Stomach smooth muscle (tissue), 2 donors: Measurements from ENCODE around the gene ATXN2.

Experiments used
- H3K27ac ChIP-seq: one replicate; pipeline ENCODE4 v1.7.0; 2013; ENCODE audit warnings: mild to moderate bottlenecking, low read length, inconsistent platforms
- H3K27me3 ChIP-seq, 2 donors: one replicate each; pipeline ENCODE4 v1.7.0; 2013; ENCODE audit warnings: low read length in 2 of 2; ENCODE audit not compliant: insufficient read depth in 2 of 2, control insufficient read depth in 1 of 2
- H3K36me3 ChIP-seq, 2 donors: one replicate each; pipeline ENCODE4 v1.7.0; 2013; ENCODE audit warnings: low read length in 2 of 2; ENCODE audit not compliant: control insufficient read depth in 2 of 2, insufficient read depth in 2 of 2
- H3K4me1 ChIP-seq: one replicate; pipeline ENCODE4 v1.7.0; 2013; ENCODE audit warnings: low read length; ENCODE audit not compliant: control insufficient read depth, insufficient read depth
- H3K4me3 ChIP-seq, 2 donors: one replicate each; pipeline ENCODE4 v1.7.0; 2013; ENCODE audit warnings: low read length in 2 of 2
- H3K9ac ChIP-seq, 2 donors: one replicate each; pipeline ENCODE4 v1.7.0; 2013; ENCODE audit warnings: low read length in 2 of 2, mild to moderate bottlenecking in 1 of 2
- H3K9me3 ChIP-seq, 2 donors: one replicate each; pipeline ENCODE4 v1.7.0; 2013; ENCODE audit warnings: low read length in 2 of 2; ENCODE audit not compliant: control insufficient read depth in 2 of 2
- donor health status: healthy.
- donor health status: Pancreatic carcinoma.

ATXN2 gene

DNA sequence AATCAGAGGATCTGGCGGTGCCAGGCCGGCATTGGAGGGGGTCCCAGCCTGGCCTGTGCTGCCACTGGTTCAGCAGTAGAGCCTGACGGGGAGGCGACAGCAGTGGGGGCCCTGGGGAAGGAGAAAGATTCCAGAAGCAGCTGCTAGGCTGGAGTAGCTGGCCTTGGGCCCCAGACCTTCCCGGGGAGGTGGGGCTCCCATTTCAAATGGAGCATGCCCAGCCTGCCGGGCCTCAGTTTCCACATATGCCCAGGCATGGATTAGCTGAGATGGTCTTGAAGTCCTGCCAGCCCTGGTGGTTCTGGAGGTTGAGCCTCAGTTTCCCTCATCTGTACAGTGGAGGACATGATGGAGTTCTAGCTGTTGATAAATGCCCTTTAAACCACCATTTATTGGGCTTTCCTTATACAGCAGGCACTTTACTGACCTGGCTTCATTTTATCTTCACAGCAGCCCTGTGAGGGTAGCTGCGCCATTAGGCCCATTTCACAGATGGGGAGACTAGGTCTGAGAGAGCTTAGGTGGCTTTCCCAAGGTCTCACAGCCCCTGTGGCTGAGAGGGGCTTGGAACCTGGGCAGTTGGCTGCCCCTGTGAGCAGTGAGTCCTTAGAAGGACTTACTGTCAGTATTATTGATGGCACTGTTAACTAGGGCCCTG is 171.6 kb downstream of the ATXN2 start:
- H3K27ac ChIP-seq: no peak overlapping the region
- H3K36me3 ChIP-seq: peaks cover 0 to 2% of the 10 kb centered on the region in 2 donors
- no peaks in the 10 kb centered on the region for H3K27me3 ChIP-seq

DNA sequence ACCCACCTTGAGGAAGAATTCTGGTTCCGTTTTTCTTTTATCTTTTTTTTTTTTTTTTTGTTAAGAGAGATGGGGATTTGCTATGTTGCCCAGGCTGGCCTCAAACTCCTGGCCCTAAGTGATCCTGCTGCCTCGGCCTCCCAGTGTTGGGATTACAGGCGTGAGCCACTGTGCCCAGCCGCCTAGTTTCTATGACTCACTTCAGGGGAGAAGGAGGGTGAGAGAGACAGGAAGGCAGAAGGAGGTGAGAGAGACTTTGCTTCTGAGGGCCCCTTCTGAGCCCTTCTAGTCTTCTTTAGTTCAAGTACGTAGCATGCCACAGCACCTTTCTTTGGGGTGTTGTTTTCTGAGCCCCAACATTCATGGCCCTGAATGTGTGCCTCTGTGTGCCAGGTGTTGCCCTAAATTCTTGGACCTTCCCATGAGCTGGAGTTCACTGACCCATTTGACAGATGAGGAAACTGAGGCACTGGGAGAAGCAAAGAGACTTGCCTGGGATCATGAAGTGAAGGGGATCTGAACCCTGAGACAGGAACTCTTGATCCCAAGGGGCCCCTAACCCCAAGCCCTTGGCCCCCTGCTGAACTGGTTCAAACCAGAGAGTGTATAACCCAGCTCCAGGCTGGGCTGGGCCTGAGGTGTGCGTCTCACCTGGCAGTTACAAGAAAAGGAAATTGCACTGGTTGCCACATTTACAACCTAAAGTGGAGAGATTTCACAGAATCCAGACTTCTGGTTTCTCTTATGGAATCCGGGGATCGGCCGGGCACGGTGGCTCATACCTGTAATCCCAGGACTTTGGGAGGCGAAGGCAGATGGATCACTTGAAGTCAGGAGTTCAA is 172.6 kb downstream of the ATXN2 start:
- Histone ChIP-seq H3K27ac (no peak overlapping the region), H3K9ac (no peak overlapping the region), H3K4me1 (peaks cover 22% of the 10 kb centered on the region), H3K4me3 (no peak overlapping the region), H3K27me3 (no peaks in the 10 kb centered on the region), H3K36me3 (peaks cover 0 to 2% of the 10 kb centered on the region in 2 donors), H3K9me3 (no peaks in the 10 kb centered on the region)

More for the DNA sequence above, 171.6 kb downstream of the ATXN2 start:
- H3K9me3 ChIP-seq: no peaks in the 10 kb centered on the region
- no peak overlapping the region for H3K9ac ChIP-seq
- peaks cover 22% of the 10 kb centered on the region for H3K4me1 ChIP-seq
- no peak overlapping the region for H3K4me3 ChIP-seq

DNA sequence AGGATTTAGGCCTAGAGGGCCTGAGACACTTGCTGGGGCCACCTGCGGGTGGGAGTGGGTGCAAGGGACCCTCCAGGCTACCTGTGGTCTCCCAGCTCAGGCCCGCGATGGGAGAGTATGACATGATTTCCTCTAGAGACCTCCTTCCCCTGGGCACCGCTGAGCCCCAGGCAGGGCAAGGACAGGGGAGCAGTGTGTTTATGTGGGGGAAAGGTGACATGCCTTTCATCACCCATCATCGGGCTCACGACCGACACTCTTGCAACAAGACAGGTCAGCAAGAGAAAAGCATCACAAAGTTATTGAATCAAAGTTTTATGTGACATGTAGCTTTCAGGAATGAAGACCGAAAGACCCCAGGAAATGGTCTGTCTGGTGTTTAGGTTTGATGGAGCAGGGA is 173.5 kb downstream of the ATXN2 start:
- H3K9me3 ChIP-seq: no peaks in the 10 kb centered on the region
- H3K36me3 ChIP-seq: peaks cover 0 to 2% of the 10 kb centered on the region in 2 donors
- no peak overlapping the region for H3K27ac ChIP-seq
- H3K4me1 ChIP-seq: peaks cover 18% of the 10 kb centered on the region
- no peak overlapping the region for H3K9ac ChIP-seq
- H3K4me3 ChIP-seq: no peak overlapping the region
- no peaks in the 10 kb centered on the region for H3K27me3 ChIP-seq

DNA sequence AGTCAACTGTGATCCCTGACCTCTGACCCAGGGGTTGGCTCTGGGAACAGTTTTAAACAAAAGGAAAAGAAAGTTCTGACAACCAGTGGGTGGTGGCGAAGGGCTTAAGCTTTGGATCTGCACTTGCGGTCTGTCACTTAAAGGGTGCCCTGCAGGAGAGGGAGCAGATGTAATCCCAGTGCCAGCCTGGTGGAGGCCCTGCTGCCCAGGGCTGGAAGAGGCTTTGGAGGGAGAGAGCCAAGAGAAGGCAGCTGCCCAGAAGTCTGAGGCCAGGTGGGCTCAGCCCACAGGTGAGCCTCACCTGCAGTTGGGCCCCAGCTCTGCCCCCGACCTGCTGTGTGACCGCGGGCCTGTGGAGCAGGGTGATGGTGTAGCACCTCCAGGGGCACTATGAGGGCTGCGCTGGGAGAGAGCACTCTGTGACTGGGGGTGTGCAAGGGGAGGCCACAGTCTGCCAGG is 174.3 kb downstream of the ATXN2 start:
- H3K9me3 ChIP-seq: no peaks in the 10 kb centered on the region
- H3K27ac ChIP-seq: no peak overlapping the region
- H3K9ac ChIP-seq: no peak overlapping the region
- no peak overlapping the region for H3K4me3 ChIP-seq
- H3K36me3 ChIP-seq: peaks cover 0 to 2% of the 10 kb centered on the region in 2 donors
- peaks cover 10% of the 10 kb centered on the region for H3K4me1 ChIP-seq
- no peaks in the 10 kb centered on the region for H3K27me3 ChIP-seq

DNA sequence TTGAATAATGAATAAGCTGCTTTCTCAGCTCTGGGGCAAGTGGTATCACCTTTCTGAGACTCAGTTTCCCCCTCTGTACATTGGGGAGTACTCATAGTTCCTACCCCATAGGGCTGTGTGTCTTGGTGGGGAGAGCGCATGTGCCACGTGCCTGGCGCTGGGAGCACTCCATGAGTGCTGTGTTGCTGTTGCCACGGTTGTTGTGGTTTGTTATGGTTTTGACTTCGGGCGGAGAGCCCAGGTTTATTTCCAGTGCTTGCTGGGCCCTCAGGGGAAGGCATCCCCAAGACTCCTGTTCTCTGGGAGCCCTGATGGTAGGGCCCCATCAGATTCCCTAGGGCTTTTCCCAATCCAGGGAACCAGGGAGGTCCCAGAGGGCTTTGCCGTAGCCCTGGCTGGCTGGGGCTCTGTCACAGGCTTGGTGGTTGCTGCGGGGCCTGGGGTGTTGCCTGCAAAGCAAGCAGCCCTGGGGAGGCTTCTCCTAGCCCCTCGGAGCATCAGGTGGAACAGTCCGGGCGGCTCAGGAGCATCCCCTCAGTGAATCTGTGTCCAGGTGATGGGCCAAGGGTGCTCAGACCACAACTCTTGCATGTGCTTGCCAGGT is 174.8 kb downstream of the ATXN2 start:
- Histone ChIP-seq H3K36me3 (peaks cover 3 to 4% of the 10 kb centered on the region in 2 donors), H3K4me3 (no peak overlapping the region), H3K9me3 (no peaks in the 10 kb centered on the region), H3K4me1 (peaks cover 8% of the 10 kb centered on the region), H3K27me3 (no peaks in the 10 kb centered on the region), H3K9ac (no peak overlapping the region), H3K27ac (no peak overlapping the region)

DNA sequence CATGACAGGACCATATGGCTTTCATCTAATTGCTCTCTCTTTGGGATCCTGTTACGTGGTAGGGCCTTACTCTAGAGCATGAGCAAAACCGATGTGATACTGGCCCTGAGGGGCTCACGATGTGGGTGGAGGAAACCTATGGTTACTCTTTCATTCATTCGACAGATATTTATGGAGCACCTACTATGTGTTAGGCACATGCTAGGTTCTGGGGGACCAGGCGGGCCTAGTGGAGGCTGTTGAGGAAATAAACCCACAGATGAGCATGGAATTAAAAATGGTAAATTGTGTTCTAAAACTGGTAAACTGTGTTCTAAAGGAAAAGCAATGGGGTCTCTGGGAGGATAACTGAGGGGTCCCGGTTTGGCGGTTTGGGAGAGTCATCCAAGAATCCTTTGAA is 178.6 kb downstream of the ATXN2 start:
- Histone ChIP-seq H3K36me3 (peaks cover 3 to 5% of the 10 kb centered on the region in 2 donors), H3K27ac (no peak overlapping the region), H3K9ac (no peak overlapping the region)

DNA sequence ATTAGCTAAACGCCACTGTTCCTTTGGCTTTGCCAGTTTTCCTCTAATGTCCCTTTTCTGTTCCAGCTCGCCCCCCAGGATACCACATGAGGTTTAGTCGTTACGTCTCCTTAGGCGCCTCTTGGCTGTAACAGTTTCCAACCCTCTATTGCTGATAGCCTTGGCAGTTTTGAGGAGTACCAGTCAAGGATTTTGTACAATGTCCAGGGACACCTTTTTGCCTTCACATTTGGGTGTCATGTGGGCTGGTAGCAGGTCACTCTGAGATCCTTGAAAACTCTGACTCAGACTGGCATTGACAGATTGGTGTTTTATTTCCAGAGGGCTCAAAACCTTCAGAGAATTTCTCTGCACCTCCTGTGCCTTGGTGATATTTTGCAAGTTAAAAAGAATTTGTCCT is 179.3 kb downstream of the ATXN2 start:
- Histone ChIP-seq H3K9ac (no peak overlapping the region), H3K27ac (no peak overlapping the region), H3K36me3 (peaks cover 3 to 5% of the 10 kb centered on the region in 2 donors), H3K4me1 (no peaks in the 10 kb centered on the region), H3K27me3 (no peaks in the 10 kb centered on the region), H3K4me3 (no peak overlapping the region), H3K9me3 (no peaks in the 10 kb centered on the region)

More for the DNA sequence above, 178.6 kb downstream of the ATXN2 start:
- Histone ChIP-seq H3K4me1 (no peaks in the 10 kb centered on the region), H3K4me3 (no peak overlapping the region), H3K27me3 (no peaks in the 10 kb centered on the region), H3K9me3 (no peaks in the 10 kb centered on the region)

DNA sequence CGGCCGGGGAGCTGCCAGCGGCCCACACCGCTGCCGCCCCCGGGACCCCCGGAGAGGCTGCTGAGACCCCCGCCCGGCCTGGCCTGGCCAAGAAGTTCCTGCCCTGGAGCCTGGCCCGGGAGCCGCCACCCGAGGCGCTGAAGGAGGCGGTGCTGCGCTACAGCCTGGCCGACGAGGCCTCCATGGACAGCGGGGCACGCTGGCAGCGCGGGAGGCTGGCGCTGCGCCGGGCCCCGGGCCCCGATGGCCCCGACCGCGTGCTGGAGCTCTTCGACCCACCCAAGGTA is 180.6 kb downstream of the ATXN2 start:
- H3K9ac ChIP-seq: no peak overlapping the region
- no peak overlapping the region for H3K4me3 ChIP-seq
- H3K27ac ChIP-seq: no peak overlapping the region
- peaks cover 3 to 5% of the 10 kb centered on the region in 2 donors for H3K36me3 ChIP-seq
- peaks cover 2% of the 10 kb centered on the region for H3K4me1 ChIP-seq
- H3K27me3 ChIP-seq: no peaks in the 10 kb centered on the region
- H3K9me3 ChIP-seq: no peaks in the 10 kb centered on the region

DNA sequence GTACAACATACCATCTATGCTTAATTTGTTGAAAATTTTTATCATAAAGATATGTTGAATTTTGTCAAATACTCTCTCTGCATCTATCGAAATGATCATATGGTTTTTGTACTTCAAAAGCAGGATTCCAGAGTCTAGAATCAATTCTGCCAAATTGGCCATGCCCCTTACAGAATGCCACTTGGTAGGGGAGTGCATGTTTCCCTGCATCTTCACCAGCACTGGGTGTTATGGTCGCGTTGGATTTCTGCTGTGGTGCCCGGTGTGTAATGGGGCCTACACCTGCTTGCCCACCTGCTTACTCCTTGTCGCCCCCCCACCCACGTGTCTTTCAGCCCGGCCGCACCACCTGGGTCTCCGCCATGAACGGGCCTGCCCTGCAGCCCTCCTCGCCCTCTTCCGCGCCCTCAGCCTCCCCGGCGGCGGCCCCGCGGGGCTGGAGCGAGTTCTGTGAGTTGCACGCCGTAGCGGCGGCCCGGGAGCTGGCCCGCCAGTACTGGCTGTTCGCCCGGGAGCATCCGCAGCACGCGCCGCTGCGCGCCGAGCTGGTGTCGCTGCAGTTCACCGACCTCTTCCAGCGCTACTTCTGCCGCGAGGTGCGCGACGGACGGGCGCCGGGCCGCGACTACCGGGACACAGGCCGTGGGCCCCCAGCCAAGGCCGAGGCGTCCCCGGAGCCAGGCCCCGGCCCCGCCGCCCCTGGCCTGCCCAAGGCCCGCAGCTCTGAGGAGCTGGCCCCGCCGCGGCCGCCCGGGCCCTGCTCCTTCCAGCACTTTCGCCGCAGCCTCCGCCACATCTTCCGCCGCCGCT is 181.1 kb downstream of the ATXN2 start:
- no peak overlapping the region for H3K4me3 ChIP-seq
- H3K36me3 ChIP-seq: peaks cover 3 to 5% of the 10 kb centered on the region in 2 donors
- H3K9ac ChIP-seq: no peak overlapping the region
- H3K27ac ChIP-seq: no peak overlapping the region
- H3K9me3 ChIP-seq: no peaks in the 10 kb centered on the region
- peaks cover 5% of the 10 kb centered on the region for H3K4me1 ChIP-seq
- H3K27me3 ChIP-seq: no peaks in the 10 kb centered on the region

DNA sequence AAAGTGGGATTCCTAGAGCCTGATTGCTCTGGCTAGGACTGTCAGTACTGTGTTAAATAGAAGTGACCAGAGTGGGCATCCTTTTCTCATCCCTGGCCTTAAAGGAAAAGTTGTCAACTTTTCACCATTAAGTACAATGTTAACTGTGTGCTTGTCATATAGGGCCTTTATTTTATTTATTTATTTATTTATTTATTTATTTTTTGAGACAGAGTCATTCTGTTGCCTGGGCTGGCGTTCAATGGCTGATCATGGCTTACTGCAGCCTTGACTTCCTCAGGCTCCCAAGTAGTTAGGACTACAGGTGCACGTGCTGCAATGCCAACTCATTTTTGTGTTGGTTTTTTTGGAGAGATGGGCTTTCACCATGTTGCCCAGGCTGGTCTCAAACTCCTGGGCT is 181.8 kb downstream of the ATXN2 start:
- Histone ChIP-seq H3K4me3 (no peak overlapping the region), H3K9me3 (no peaks in the 10 kb centered on the region), H3K4me1 (peaks cover 6% of the 10 kb centered on the region), H3K9ac (no peak overlapping the region), H3K27ac (no peak overlapping the region), H3K27me3 (no peaks in the 10 kb centered on the region), H3K36me3 (peaks cover 3 to 5% of the 10 kb centered on the region in 2 donors)
